K562 (cell line): ENCODE results near the gene CCNT2.

Experiments
- CTCF ChIP-seq, 3 experiments: IDR thresholded peaks in 2 of 3; conservative IDR thresholded peaks in 1 of 3; 2 replicates each; pipeline ENCODE4 v1.5.1; 2011 to 2012; ENCODE audit warnings: low read length in 3 of 3, mild to moderate bottlenecking in 3 of 3, control low read depth in 2 of 3, improper control_type of control experiment in 1 of 3, inconsistent platforms in 1 of 3, low read depth in 1 of 3, mixed read lengths in 1 of 3, moderate library complexity in 1 of 3; ENCODE audit not compliant: insufficient read depth in 2 of 3
- POLR2A ChIP-seq: fragments of 450-650 bp; conservative IDR thresholded peaks from 2 replicates; pipeline ENCODE4 v1.6.1; 2016
- POLR2AphosphoS5 ChIP-seq: IDR thresholded peaks from 2 replicates; pipeline ENCODE4 v1.6.1; 2011; ENCODE audit warnings: mild to moderate bottlenecking, low read depth, low read length, moderate library complexity; ENCODE audit not compliant: control insufficient read depth, insufficient read depth
- SREBF2 ChIP-seq: sonication (generic); formaldehyde crosslinking; IDR thresholded peaks from 2 replicates; pipeline ENCODE4 v1.4.0; 2020; ENCODE audit warnings: mild to moderate bottlenecking, missing genetic modification reagents
- TEAD4 ChIP-seq, 2 experiments: sonication (generic) in 1 of 2; formaldehyde crosslinking in 1 of 2; IDR thresholded peaks; 2 replicates each; pipeline versions ENCODE4 v1.6.1 to v1.8.0; 2012 to 2022; ENCODE audit warnings: borderline replicate concordance in 1 of 2, inconsistent platforms in 1 of 2, low read length in 1 of 2, mild to moderate bottlenecking in 1 of 2, missing genetic modification reagents in 1 of 2
- USF2 ChIP-seq: sonication (generic); formaldehyde crosslinking; IDR thresholded peaks from 2 replicates; pipeline ENCODE4 v1.5.0; 2020; ENCODE audit warnings: missing genetic modification reagents
- ZNF12 ChIP-seq: sonication (generic); formaldehyde crosslinking; IDR thresholded peaks from 2 replicates; pipeline ENCODE4 v1.4.0; 2020; ENCODE audit warnings: mild to moderate bottlenecking, missing genetic modification reagents
- ZNF639 ChIP-seq, 2 experiments: fragments of 200-800 bp in 1 of 2; sonication (Bioruptor generic) in 1 of 2; sonication (generic) in 1 of 2; formaldehyde crosslinking in 1 of 2; IDR thresholded peaks in 1 of 2; conservative IDR thresholded peaks in 1 of 2; 2 replicates each; pipeline versions ENCODE4 v1.5.0 to v1.6.1; 2016 to 2020; ENCODE audit warnings: missing compliant biosample characterization in 1 of 2, missing genetic modification characterization in 1 of 2, missing genetic modification reagents in 1 of 2

- no peak for TF ChIP-seq POLR2A
- TF ChIP-seq POLR2AphosphoS5, result no peak
- no peak for TF ChIP-seq CTCF (IDR thresholded peaks at IDR 0.05 in 2 of 3, conservative IDR thresholded peaks at IDR 0.05 in 1 of 3; ENCODE audit: insufficient read depth in 2 of 3, low read depth in 1 of 3, low read length in 3 of 3)
- TF ChIP-seq ZNF12 (CRISPR knock-in tag), result no peak
- TF ChIP-seq SREBF2 (CRISPR knock-in tag), result no peak
- TF ChIP-seq ZNF639 (CRISPR knock-in tag; conservative IDR thresholded peaks at IDR 0.05 in 1 of 2, IDR thresholded peaks at IDR 0.05 in 1 of 2), result no peak
- TF ChIP-seq TEAD4 (IDR thresholded peaks at IDR 0.05; ENCODE audit: low read length), result no peak
- TF ChIP-seq TEAD4 (CRISPR knock-in tag; IDR thresholded peaks at IDR 0.05; ENCODE audit: borderline replicate concordance), result no peak
- no peak for TF ChIP-seq USF2 (CRISPR knock-in tag)
Measured at GRCh38 chr2:134875309-134875708, 43.3 kb upstream of the CCNT2 start.
